ENCODE measurements around the gene MS4A5.
"Not testable (repeated sequence)": the region's sequence is repeated elsewhere in the genome, so short reads cannot be mapped to it uniquely, and the experiment has no call there.

MS4A5 gene

GRCh38 chr11:60429272-60429671 lies at the start of gene MS4A5:
MS4A5 (plus strand) TSS chr11:60429572; CDS start chr11:60429675, 103 bp downstream.
- no peak for DNase-seq (ENCODE audit: low read depth in 2 of 2)

DNA sequence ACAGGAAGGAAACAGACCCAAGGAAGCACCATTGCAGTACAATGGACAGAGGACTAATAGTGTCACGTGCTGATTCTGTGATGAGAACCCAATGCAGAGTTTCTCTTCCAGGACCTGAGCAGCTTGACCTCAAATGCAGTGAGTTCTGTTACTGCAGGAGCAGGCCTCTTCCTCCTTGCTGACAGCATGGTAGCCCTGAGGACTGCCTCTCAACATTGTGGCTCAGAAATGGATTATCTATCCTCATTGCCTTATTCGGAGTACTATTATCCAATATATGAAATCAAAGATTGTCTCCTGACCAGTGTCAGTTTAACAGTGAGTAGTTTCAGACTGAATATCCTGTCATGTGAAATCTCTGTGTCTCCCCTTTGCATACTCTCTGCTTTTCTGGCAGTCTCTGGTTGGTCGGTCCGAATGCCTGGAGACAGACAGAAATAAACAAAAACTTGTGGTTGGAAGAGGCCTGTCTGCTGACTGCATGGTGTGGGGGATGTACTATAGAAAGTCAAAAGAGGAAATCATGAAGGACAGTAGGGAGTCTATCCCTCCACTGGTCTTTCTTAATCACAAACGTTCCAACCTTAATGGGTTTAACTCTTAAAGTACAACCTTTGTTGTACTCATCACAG lies 40.0 kb upstream of the MS4A5 start:
- no peak for DNase-seq (ENCODE audit: low read depth in 2 of 2)

DNA sequence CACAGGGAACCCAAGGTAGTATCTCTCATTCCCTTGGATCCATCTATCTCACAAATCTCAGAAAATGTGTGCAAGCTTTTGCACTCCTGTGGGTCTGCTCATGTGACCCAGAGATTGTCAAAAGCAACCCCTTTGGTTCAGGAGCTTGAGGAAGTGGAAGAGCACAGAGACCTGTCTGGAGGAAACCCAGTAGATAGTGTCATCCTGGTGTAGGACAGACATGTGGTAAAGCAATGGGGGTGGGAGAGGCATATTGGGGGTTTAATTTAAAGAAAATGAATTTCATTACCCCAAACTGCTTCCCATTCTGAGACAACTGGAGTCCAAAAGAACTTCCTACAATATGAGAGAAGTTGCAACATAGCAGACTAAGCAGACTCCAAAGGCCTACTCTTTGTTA lies 39.0 kb upstream of the MS4A5 start:
- DNase-seq (ENCODE audit: low read depth in 2 of 2): no peak

DNA sequence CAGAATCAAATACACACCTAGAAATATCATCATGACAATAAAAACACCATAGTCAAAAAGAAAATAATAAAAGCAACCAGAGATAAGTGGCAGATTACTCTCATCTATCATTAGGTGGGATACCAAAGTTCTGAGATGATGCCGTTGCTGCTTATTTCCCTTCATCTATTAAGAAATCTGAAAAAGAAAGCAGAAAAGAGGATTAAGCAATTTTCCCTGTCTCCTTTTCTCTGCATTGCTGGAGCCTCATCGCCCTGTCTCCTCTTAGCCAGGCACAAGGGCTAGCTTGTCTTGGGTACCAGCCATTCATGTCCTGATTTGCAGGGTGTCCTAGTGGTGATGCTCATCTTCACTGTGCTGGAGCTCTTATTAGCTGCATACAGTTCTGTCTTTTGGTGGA lies 37.0 kb upstream of the MS4A5 start:
- DNase-seq (ENCODE audit: low read depth in 2 of 2): no peak

DNA sequence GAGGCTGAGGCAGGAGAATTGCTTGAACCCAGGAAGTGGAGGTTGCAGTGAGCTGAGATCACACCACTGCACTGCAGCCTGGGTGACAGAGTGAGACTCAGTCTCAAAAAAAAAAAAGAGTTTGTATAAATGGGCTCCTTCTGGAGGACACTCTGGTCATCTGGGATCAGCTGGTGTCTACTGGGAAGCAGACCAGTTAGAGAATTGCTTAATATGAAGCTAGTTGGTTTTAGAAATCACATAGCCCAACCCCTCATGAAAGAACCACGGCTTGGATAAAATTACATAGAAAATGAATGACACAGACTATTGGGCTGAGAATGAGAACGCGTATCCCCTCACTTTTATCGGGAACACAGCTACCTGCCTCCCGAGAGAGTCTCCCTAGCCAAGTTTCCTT lies 36.4 kb upstream of the MS4A5 start:
- no peak for DNase-seq (ENCODE audit: low read depth in 2 of 2)

- no peak for DNase-seq (ENCODE audit: low read depth in 2 of 2)
Observed at GRCh38 chr11:60394666-60395380, 34.5 kb upstream of the MS4A5 start.

DNA sequence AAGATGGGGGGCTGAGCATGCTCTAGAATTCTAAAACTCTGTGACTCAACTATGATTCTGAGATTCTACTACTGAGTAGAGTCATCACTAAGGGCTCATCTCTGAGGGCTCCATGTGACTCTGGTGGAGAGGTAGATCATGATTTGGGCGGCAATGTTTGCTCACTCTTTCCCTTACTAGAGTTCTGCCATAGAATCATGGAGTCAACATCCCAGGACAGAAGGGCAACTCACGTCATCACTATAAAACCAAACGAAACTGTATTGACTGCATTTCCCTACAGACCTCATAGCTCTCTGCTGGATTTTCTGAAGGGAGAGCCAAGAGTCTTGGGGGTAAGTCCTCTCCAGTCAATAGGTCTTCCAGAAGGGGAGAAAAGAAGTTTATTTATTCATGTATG lies 33.0 kb upstream of the MS4A5 start, which contains the start of gene MS4A14:
Gene MS4A14, plus strand, starts transcription at position 78 of the 400 bp plus-strand sequence. Its CDS starts 120 bp downstream, at position 198.
- no peak for DNase-seq (ENCODE audit: low read depth in 2 of 2)

DNA sequence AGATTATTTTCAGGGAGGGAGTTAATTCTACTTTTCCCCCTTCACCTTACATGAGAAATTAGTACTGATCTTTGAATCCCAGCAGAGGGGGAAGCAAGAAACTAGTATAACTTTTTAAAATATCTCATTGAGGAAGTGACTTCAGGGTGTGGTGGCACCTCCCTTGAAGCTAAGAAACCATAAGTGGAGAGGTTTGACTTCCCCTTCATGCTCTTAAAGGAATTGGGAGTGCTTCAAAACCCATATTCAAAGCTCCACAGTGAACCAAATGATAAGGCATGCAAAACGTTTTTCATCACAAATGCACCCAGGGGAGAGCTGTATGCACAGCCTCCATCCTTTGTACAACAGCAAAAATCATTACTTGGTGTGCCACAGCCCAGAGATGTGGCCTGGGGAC lies 32.6 kb upstream of the MS4A5 start:
- DNase-seq (ENCODE audit: low read depth in 2 of 2): no peak

DNA sequence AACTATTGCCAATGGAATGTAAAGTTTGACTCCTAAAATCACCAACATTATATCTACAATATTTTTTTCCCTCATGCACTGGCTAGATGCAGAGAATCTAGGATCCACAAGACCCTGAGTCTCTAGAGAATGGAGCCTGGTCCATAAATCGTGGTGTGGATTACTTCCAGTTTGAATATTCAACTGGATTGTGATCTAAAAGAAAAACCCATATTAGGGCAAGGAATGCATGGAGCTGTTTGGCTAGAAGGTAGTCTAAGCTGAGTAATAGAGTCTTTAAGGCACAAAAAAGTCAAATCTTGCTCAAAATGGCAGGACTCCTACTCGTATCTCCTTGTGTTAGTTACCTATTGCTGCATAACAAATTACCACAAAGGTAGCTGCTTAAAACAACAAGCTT lies 9.4 kb upstream of the MS4A5 start:
- DNase-seq (ENCODE audit: low read depth in 2 of 2): no peak

- no peak for DNase-seq (ENCODE audit: low read depth in 2 of 2)
Observed at GRCh38 chr11:60422609-60423008, 6.8 kb upstream of the MS4A5 start.

- DNase-seq (ENCODE audit: low read depth in 2 of 2): no peak
Observed at GRCh38 chr11:60428517-60428916, 855 bp upstream of the MS4A5 start.

DNA sequence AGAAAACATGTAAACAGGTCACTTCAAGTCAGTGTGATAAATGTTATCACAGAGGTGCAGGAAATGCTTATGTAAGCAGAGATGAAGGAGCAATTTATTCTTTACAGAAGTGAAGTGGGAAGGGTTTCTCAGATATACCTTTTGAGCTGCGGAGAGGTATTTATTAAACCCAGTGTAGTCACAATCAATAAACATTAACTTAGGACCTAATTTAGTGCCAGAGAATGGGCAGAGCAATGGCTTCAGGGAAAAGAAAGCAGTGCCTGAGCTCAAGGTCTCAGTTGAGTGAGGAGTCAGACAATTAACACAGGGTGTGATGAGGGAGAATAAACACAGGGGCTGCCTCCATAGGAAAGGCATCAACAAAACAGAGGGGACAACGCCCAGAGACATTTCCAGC lies 1.9 kb downstream of the MS4A5 start:
- DNase-seq (ENCODE audit: low read depth in 2 of 2): no peak

GRCh38 chr11:60433401-60433800 lies 4.0 kb downstream of the MS4A5 start:
- DNase-seq (ENCODE audit: low read depth in 2 of 2): no peak

DNA sequence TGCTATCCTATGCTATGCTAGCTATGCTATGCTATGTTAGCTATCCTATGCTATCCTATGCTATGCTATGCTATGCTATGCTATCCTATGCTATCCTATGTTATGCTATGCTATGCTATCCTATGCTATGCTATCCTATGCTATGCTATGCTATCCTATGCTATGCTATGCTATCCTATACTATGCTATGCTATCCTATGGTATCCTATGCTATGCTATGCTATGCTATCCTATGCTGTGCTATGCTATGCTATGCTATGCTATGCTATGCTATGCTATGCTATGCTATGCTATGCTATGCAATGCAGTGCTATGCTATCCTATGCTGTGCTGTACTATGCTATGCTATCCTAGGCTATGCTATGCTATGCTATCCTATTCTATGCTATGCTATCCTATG lies 17.7 kb downstream of the MS4A5 start:
- DNase-seq (ENCODE audit: low read depth in 2 of 2): no peak

- no peak for DNase-seq (ENCODE audit: low read depth in 2 of 2)
Observed at GRCh38 chr11:60447846-60448245, 18.5 kb downstream of the MS4A5 start.

DNA sequence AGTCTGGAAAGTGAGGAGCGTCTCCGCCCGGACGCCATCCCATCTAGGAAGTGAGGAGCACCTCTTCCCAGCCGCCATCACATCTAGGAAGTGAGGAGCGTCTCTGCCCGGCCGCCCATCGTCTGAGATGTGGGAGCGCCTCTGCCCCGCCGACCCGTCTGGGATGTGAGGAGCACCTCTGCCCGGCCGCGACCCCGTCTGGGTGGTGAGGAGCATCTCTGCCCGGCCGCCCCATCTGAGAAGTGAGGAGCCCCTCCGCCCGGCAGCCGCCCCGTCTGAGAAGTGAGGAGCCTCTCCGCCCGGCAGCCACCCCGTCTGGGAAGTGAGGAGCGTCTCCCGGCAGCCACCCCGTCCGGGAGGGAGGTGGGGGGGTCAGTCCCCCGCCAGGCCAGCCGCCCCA lies 21.8 kb downstream of the MS4A5 start:
- not testable (repeated sequence) for DNase-seq (ENCODE audit: low read depth in 2 of 2)

DNA sequence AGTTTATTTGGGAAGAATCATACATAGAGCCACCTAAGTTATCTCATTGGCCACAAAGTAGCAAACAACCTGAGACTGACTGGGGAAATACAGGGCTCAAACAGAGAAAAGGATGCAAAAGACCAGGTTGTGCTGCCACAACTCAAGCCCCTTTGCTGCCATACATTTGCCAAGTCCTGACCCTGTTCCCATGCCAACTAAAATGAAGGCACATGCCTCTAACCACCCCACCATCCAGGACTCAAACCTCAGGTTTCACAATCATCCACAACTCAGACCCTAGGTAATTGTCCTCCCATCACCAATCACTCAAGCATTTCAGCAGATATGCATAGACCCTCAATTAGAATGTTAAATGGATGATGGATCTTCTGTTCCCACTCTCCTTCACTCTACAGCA lies 24.8 kb downstream of the MS4A5 start:
- DNase-seq (ENCODE audit: low read depth in 2 of 2): no peak

DNA sequence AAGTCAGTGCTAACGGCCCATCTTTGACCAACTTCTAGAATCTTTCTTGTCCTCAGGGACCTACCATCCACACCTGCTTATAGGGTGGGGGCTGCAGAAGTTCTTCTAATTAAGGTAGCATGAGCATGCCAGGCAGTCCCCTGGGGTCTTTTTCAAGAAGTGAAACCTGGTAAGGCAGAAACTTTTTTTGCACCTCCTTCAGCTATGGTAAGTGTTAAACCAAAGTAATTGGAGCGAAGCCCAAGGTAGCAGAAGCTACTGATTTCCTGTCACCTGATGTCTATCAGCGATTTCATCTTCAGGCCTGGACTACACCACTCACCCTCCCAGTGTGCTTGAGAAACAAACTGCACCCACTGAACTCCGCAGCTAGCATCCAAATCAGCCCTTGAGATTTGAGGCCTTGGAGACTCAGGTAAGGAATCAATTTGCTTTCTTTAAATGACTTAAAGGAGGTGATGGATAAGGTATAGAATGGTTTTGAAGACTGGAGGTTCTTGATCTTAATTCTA lies 26.2 kb downstream of the MS4A5 start, which contains the start of gene MS4A1:
Gene MS4A1, plus strand, starts transcription at position 317 of the 512 bp plus-strand sequence. CDS start 6,528 bp downstream, outside the sequence.
- DNase-seq (ENCODE audit: low read depth in 2 of 2): no peak

- no peak for DNase-seq (ENCODE audit: low read depth in 2 of 2)
Observed at GRCh38 chr11:60457576-60457975, 28.2 kb downstream of the MS4A5 start.

DNA sequence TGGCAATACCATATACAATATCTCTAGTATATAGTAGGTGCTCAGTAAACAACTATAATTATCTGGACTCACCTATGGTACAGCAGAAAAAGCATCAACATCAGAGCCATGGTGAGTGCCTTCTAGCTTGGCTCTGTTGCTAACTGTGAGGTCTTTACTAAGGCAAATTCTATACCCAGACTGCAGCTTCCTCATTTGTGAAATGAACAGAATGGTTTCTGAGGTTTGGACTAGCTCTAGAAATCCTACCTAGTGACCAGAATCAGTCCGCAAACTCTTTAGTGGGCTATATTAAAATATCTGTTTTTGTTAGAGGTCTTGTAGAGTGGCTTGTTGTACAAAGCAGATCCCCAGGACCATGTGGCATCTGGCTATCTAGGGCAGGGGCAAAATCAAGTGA lies 30.0 kb downstream of the MS4A5 start:
- no peak for DNase-seq (ENCODE audit: low read depth in 2 of 2)

DNA sequence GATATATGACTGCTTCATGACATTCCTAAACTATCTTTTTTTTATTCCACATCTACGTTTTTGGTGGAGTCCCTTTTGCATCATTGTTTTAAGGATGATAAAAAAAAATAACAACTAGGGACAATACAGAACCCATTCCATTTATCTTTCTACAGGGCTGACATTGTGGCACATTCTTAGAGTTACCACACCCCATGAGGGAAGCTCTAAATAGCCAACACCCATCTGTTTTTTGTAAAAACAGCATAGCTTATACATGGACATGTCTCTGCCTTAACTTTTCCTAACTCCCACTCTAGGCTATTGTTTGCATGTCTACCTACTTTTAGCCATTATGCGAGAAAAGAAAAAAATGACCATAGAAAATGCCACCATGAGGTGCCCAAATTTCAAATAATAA lies 39.5 kb downstream of the MS4A5 start:
- no peak for DNase-seq (ENCODE audit: low read depth in 2 of 2)

GRCh38 chr11:60469723-60470122 lies 40.4 kb downstream of the MS4A5 start:
- no peak for DNase-seq (ENCODE audit: low read depth in 2 of 2)

GRCh38 chr11:60477035-60477445 lies 47.7 kb downstream of the MS4A5 start:
- no peak for DNase-seq (ENCODE audit: low read depth in 2 of 2)

Measured in stimulated activated CD8-positive, alpha-beta memory T cell treated with anti-CD3 and anti-CD28 coated beads, Interleukin-7, amount 100 ng/mL, for 4 hours (primary cell).